Measurements from ENCODE around the gene RGS10.

The RGS10 gene

DNA sequence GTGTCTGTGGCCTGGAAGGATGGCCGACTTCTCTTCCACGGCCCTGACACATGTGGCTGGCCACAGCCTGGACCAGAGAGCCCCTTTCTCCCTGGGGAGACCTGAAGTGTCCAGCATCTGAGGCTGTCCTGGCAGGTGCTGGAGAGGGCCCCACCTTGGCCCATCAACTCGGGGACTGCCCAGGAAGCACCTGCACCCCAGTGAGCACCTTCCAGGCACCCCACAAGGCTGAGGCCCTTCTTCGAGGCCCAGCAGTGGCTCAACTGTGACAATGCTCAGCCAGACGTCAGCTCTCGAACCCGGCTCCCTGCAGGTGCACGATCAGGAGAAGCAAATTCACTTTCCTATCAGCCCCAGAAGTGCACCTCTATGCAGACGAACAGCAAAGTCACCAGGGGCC, 24.3 kb downstream of the RGS10 start:
- no peak for DNase-seq (ENCODE audit: low read depth)

DNA sequence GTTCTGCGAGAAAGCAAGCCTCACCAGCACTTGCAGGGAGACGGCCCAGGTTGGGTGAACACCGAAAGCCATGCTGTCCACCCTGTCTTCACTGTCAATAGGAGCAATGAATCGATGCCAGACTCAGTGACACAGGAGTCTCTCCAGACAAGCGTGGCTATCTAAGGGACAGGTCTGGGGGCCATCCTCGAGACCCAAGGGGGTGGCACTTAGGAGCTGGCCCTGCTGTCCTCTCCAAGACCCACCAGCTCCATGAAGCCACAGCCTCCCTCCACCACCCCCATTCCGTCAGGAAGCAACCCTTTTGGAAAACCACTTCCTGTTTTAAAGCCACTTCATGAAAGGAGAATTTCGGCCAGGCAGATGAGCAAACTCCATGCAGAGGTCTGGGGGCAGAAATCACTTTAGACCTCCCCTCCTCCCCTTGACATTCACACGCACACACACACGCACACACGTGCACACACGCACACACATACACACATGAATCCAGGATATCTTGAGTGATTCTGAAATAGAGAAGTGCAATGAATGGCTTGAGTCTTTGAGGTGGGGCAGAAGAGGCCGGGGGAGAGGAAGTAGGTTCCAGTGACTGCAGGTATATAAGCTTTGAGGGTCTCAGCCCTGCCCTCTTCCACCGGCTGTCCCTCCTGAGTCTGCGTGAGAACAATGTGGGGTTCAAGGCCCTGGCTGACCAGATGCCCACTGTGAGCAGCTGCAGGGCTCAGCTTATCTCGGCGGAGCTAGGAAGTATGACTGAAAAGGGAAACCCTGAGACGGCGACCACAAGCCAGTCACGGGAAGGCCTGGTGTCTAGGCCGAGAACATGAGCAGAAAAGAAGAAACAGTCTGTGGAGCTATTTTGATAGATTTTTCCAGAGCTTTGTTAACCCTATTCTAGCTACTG, 25.0 kb downstream of the RGS10 start:
- no peak for DNase-seq (ENCODE audit: low read depth)

DNA sequence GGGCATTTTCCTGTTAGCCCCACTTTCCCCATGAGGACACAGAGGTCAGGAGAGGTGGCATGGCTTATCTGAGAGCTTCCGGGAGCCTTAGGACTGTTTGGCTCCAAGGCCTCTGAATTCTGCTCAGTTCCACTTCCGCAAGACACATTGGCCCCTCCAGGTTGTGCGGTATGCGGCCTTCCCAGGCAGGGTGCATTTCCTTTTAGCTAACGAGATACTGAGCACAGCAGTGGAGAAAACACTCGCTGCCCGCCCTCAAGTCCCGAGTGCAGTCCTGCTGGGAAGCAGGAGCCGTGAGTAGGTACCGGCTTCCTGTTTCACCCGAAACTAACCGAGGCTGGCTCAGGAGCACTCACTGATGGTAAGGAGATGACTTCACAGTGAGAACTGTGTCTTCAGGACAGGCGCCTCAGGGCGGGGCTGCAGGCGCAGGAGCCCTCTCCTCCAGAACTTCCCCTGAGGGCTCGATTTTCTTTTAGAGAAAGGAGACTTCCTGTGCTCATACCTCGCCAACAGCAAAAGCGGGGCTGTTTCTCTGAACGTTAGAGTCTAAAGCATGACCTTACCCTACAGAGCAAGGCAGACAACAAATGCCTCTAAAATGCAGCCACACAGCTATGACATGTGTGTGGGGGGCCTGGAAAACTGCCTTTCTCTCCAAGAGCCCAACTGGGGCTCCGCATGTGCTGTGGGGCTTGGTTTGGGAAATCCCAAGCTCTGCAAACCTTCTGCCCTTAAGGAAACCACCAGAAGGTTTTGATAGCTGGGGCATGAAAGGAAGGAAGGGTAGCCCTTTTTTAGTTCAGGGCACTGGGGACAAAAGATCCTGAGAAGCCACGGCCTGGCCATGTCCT, 25.9 kb downstream of the RGS10 start:
- no peak for DNase-seq (ENCODE audit: low read depth)

DNA sequence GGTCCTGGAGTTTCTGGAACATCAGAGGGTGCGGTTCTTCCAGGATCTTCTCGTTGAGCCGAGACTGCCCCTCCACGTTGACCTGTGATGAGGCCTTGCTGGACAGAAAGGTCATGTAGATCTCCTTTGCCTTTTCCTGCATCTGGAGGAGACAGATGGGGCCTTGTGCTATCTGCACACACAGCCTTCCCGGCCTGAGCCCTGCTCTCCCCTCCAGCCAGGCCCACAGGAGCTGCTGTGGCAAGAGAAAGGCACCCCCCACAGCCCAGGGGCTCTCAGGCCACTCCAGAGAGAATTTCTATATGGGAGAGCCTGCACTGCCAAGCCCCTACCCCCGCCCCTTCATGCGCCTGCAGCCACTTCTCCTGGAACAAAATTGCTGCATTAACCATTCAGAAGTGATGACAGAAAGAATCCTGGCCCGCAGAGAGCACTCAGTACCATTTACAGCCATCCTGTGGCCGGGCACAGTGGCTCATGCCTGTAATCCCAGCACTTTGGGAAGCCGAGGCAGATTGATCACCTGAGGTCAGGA, 26.9 kb downstream of the RGS10 start:
- DNase-seq (ENCODE audit: low read depth), result no peak

DNA sequence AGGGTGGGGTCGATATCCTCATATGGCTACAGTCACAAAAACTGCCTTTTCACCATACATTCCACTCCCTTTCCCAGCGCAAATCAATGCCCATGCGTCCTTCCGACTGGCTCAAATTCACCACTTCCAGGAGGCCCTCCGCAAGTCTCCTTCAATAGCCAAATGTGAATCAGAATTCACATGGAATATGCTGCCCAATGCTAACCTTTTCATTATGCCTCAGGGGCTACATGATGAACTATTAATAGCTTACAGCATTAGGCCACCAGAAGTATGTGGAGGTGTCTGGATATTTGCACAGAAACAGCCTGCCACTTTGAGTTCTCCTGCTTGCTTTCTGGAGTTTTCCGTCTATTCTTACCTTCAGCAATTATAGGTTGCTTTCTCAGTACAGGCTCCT, 27.7 kb downstream of the RGS10 start:
- no peak for DNase-seq (ENCODE audit: low read depth)

DNA sequence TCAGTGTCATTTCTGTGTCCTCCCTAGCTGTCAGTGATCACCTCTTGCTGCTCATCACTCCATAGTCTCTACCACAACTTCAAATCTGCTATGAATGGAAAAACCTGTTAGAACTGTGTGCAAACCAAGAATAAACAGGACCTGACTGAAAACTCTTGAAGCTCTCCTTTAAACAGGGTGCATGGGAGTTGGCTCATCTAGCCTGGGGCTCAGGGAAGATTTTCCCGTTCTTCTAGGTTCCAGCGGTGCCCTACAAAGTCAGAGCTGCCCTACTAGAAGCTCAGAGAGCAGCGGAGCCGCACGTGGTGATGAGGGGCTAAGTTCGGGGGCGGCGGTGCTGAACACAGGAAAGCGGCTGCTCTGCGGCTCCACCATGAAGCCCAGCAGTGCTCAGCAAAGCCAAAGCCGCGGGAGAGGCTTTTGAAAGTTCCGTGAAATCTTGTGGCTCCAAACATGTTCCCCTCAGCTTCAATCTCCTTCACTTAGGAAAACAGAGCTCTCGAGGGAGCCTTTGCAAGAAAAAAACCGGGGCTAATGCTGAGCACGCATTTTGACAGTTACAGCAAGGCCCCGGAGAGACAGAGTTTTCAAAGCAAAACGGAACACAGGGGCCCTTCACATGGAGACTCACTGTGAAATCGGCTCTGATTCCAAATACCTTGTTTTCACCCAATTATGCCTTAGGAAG, 30.5 kb downstream of the RGS10 start:
- DNase-seq (ENCODE audit: low read depth), result no peak

DNA sequence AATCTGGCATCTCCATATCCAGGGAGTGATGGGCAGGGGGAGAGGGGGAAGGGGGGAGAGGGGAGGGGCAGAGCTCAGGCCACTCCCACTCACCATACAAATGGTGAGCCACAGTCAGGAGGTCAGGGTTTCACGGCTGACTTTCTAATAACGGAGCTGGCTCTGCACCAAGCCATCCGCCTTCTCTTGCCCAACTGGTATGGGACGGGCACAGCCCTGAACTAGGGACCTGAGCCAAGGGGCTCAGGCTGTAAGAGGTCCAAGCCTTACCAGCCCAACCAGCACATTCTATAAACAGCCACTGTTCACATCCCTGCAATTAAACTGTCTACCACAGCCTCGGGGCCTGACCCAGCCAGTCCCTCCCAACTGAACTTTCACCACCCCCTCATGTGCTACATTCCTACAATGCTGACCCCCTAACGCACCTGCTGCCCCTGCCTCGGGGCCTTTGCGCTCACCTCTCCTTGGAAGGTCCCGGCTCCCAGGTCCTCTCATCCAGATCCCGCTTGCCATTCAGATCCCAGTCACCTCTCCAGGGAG, 32.5 kb downstream of the RGS10 start:
- no peak for DNase-seq (ENCODE audit: low read depth)

DNA sequence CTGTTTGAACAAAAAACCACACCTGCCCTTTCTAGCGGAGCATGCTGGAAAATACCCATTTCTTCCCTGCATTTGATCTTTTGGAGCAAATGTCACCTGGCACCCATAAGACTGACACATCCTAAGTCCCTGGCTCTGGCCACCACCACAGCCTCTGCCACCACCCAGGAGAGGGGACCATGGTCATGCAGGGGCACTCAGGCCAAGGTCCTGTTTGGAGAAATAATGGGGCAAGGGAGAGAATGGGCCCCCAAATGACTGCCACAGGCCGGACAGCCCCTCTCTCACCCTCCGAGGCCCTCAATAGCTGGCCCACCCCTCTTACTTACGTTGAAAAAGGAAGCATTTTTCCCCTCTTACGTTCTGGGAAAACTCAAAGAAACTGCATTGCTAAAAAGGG, 35.4 kb downstream of the RGS10 start:
- DNase-seq (ENCODE audit: low read depth), result no peak

DNA sequence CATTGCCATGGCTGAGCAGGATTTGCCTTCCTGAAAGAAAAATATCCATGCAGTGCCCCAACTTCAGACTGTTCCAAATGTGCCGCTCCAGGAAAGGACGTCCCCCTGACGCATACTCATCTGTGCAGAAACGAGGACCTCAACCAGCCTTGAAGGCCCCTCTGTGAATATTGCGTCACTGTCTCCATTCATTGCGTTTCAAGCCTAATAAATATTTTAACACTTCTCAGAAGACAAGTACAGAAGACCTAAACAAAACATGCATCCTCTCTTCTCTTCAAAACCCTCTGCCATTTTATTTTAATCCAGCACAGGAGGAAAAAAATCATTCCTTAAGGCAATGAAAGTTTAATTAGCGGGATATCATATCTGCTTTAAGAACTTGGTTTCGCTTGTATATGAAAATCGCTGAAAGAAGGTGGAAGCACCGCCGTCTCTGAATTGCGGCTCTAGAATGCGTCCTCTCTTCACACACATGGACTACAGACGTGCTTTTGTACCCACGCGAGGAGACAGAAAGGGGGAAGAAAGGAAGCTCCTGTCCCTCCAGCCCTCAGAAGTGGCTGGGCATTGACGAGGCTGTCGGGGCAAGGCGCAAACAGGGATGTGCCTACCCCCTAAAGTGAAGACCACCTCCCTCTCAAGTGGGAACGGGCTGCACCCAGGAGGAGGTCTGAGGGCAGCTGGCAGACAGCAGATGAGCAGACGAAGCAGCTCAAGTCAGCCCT, 36.8 kb downstream of the RGS10 start:
- no peak for DNase-seq (ENCODE audit: low read depth)

DNA sequence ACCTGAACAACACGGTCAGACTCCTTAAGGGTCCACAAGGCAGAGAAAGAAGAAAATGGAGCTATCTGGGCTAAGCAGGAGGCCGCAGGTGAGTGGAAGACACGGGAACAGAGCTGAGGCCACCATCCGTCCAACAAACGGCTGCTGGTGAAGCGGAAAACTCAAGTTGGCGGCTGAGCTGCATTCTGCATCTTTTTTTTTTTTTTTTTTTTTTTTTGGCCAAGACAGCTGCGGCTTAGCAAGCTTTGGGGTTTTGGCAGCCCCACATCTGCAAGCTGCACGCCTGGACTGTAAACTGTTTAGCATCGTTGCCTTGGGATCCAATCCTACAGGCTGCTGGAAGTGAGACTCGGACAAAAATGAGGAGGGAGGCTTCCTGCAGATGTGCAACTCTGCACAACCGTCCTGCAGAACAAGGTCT, 37.4 kb downstream of the RGS10 start:
- no peak for DNase-seq (ENCODE audit: low read depth)

DNA sequence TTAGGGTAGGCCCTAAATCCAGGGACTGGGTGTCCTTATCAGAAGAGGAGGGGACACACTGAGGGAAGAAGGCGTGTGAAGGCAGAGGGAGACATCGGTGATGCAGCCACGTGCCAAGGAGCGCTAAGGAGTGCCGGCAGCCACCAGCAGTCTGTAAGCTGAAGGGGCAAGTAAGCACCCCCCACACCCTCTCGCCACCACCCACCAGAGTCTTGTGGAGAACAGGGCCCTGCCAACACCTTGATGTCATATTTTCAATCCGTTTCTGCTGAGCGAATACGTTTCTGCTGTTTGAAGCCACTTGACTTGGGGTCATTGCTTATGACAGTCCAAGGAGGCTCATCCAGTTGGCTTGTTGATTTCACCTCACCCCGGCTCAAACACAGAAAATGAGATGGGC, 37.9 kb downstream of the RGS10 start:
- no peak for DNase-seq (ENCODE audit: low read depth)

DNA sequence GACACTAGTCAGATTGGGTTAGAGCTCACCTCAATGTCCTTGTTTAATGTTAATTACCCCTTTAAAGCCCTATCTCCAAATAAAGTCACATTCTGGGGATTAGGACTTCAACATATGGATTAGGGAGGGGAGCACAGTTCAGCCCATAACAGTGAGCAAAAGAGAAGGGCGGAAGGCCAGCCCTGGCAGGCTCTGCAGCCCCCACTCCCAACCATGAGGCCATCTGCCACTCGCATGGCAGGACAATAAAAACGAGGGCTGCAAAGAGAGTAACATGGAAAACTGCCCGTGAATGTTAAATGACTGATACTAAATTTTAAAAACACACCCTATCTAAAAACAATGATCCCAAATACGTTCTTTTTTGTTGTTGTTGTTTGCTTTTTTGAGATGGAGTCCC, 38.7 kb downstream of the RGS10 start:
- no peak for DNase-seq (ENCODE audit: low read depth)

DNA sequence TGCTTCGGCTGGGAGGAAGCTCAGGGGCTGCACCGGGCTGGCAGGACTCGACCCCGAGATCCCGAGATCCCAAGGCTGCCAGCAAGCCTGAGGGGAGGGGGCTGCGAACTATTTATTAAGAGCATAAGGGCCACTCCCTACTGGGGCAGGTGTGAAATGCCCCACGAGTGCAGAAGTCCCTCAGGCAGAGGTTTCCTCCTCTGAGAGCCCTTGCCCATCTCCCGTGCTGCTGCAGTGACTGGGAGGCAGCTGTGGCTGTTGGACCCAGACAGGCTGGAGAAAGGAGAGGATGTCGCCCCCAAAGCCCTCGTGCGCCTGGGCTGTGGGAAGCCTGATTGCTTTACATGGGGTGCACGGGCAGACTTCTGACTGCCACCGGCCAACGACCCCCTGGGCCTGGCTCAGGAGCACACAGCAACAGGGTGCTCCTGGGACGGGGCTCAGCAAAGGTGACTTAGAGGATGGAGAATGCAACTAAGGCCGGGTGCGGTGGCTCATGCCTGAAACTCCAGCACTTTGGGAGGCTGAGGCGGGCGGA, 39.8 kb downstream of the RGS10 start:
- no peak for DNase-seq (ENCODE audit: low read depth)

DNA sequence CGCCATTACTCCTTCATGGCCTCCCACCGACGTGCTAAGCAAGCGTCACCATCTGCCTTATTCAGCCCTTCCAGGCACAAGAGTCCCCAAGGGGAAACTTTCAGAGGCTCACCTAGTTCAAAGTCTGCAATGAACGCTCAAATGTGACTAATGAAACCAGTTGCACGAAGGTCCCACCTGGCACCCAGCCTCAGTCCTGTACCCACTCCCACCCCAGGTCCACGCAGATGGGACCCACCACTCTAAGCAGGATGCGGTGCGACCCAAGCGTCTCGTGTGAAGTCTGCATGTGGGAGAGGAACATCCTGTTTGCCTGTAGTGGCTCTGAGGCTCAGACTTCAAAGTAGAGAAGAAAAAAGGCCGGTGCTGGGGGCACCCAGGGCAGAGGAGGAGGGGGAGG, 40.3 kb downstream of the RGS10 start:
- DNase-seq (ENCODE audit: low read depth), result no peak

DNA sequence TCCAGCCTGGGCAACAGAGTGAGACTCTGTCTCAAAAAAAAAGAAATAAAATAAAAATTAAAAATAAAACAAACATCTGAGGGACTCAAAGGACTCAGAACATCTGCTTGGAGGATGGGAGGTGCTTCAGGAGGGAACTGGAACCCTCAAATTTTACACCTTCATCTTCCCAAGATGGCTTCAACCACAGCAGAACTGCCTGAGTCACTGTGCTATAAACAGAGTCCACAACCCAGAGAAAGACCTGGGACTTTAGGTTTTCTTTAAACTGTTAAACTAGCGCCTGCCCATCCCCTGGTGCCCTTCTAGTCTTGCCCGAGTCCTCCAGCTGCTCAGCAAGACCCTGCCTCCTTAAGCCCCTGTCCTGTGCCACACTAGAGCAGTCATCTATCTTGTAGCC, 40.8 kb downstream of the RGS10 start:
- no peak for DNase-seq (ENCODE audit: low read depth)

DNA sequence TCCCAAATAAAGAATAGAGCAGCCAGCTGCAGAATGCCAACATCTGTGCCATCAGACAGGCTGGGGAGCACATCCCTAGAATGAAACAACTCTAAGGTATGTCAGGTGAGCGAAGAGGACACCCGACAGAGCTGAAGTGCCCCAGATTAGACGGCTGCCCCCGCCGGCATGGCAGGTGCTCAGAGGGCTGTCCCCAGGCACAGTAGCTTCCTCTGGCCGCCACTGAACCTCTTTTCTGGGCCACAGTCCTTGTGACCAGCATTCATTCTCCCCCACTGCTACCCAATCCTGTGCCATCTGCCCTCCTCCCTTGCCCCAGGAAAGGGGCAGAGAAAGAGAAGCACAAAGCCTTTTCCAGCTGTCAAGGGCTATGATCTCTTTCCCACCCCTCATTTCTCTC, 41.7 kb downstream of the RGS10 start:
- DNase-seq (ENCODE audit: low read depth), result no peak

DNA sequence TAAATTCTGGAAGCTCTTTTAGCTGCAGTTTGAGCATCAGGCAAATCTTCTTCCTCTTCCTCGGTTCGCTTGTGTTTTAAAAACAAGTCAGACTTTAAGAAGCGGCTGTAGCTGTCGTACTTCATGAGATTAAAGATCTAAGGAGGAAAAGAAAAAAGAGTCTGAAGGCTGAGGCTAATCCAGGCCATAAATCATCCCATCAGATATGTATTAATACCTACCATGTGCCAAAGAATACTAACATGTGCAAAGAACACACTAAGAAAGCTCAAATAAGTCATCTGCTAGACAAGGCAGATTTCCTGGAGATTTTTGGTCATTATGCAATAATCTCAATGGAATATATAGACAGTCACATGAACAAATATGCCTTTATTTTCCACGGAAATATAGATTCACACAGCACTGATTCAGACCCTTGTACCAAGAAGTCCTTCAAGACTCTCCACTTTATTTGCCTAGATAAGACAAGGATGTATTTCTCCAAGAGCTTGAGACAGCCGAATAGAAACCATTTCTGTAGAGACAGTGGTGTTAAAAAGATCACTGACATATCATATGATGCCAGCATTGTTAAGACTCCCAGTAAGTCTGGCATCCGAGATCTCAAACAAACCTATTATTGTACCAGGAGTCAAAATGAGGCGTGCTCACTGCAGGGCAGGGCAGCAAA, 42.3 kb downstream of the RGS10 start:
- DNase-seq (ENCODE audit: low read depth), result no peak

DNA sequence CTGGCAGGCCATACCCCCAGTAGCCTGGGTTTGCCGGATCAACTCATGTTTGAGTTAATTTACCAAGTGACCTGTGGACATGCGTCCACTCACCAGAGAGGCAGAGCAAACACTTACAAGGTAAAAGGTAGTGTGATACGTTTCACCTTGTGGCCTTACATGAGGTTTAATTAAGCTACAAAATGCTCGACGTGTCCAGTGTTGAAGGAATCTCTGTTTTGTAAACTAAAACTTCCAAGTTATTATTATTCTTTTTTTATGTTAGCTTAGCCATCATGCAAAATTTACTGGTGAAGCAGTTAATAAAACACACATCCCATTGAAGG, 42.9 kb downstream of the RGS10 start:
- no peak for DNase-seq (ENCODE audit: low read depth)

DNA sequence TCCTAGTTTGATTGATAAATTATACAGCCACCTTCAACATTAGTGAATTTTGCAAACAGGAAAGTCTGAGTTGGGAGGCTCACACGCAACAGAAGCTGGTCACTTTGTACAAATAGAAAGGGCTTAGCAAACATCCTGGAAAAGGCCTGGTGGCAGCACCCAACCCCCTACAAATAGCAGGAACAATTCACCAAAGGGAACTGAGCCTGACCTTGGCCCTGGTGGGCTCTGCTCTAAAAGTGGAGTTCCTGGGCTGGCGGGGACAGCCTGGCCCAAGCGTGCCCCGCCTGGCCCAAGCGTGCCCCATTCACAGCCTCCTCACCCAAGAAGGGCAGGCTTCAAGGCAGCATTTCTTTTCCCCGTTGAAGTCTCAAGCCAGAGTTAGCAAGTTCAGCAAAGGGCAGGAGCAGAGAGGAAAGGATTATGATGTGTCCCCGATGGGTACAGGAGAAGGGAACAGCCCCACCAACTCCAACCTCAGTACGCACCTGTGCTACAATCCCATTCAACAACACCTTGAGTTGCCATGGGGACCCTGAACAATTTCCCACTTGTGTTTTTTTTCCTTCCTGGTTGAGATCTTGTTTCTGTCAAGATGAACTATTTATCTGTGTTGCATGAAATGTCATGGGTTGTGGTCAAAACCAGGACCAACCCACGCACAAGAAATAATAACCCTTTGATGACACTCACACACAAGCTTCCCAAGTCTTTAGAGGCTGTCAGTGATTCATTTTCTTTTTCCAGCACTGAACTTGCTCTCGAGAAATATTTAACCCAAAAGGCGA, 43.4 kb downstream of the RGS10 start:
- no peak for DNase-seq (ENCODE audit: low read depth)

DNA sequence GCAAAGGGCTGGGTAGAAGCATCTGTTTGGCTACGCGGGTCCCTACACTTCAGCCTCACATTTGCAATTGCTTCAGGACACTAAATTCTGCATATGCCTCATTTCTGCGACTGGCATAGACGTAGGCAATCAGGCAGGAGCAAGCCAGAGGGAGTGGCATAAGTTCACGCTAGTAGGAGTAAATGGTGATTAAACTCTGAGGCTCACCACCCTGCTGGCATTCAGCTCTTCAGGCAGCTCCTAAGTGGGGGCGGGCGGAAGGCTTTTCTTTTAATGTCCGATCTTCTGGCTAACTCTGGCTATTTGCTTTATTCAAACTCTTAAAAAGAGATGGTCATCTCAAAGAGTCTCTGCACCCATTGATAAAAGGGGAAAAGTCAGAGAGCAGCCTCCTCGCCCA, 45.3 kb downstream of the RGS10 start:
- no peak for DNase-seq (ENCODE audit: low read depth)
